Natural killer cell (primary cell): Measurements from ENCODE around the gene MRGPRD. TPM values are rescaled to one million over a fixed set of nuclear protein-coding genes. Genes with fewer than 3 reads are reported as not detected.

Experiments
- ATAC-seq, 3 donors: fragments of 150-1000 bp in 2 of 3; fragments of 200-7000 bp in 1 of 3; cut with Tn5 transposase; 1 replicate in 1 of 3; 2 replicates in 2 of 3; pipeline ENCODE4 v1.10.0; 2021; ENCODE audit warnings: mild to moderate bottlenecking in 2 of 3, moderate library complexity in 2 of 3
- DNase-seq, 2 donors: peaks; one replicate each; pipeline versions ENCODE4 v3.0.0 to v3.0.0-alpha.2; 2013 to 2021; ENCODE audit warnings: mixed read lengths in 1 of 2
- H3K27ac ChIP-seq: one replicate; pipeline ENCODE4 v1.5.1; 2013; ENCODE audit warnings: mild to moderate bottlenecking, low read length
- H3K27me3 ChIP-seq: one replicate; pipeline ENCODE4 v1.6.1; 2013; ENCODE audit warnings: low read length; ENCODE audit not compliant: control insufficient read depth, insufficient read depth
- H3K36me3 ChIP-seq: one replicate; pipeline ENCODE4 v1.6.1; 2013; ENCODE audit warnings: low read length; ENCODE audit not compliant: control insufficient read depth, insufficient read depth
- H3K4me1 ChIP-seq: one replicate; pipeline ENCODE4 v1.6.1; 2013; ENCODE audit warnings: low read length; ENCODE audit not compliant: control insufficient read depth, insufficient read depth
- H3K4me3 ChIP-seq: one replicate; pipeline ENCODE4 v1.5.1; 2013; ENCODE audit warnings: low read length
- H3K9me3 ChIP-seq: one replicate; pipeline ENCODE4 v1.6.1; 2013; ENCODE audit warnings: low read length; ENCODE audit not compliant: control insufficient read depth, insufficient read depth
- H3K27ac Mint-ChIP-seq, 2 donors: one replicate each; pipeline ENCODE4 v1.8.0; 2022; ENCODE audit warnings: mild to moderate bottlenecking in 2 of 2, mixed read lengths in 2 of 2, moderate library complexity in 1 of 2
- H3K27me3 Mint-ChIP-seq, 2 donors: one replicate each; pipeline ENCODE4 v1.8.0; 2022; ENCODE audit warnings: low read depth in 2 of 2, mixed read lengths in 2 of 2
- H3K36me3 Mint-ChIP-seq: one replicate; pipeline ENCODE4 v1.8.0; 2022; ENCODE audit warnings: mixed read lengths
- H3K4me1 Mint-ChIP-seq, 2 donors: one replicate each; pipeline ENCODE4 v1.8.0; 2022; ENCODE audit warnings: mixed read lengths in 2 of 2
- H3K4me3 Mint-ChIP-seq: one replicate; pipeline ENCODE4 v1.8.0; 2022; ENCODE audit warnings: mild to moderate bottlenecking, moderate library complexity, mixed read lengths
- H3K9me3 Mint-ChIP-seq, 2 donors: one replicate each; pipeline ENCODE4 v1.8.0; 2022; ENCODE audit warnings: mixed read lengths in 2 of 2
- WGBS: methylation state at CpG from one replicate; pipeline ENCODE4 v1.1.7; 2013; ENCODE audit warnings: missing lambda C conversion rate; ENCODE audit not compliant: insufficient coverage; 5-methylcytosine and 5-hydroxymethylcytosine counted together
- intact Hi-C: fragments of 100-400 bp; cut with micrococcal nuclease; formaldehyde crosslinking; loops from one replicate; pipeline ENCODE4 v1.14.2; 2022
- total RNA-seq, 4 donors: library from RNA; stranded (reverse); fragments of 120-200 nt in 1 of 4; gene quantifications; one replicate each; pipeline versions ENCODE4 v1.2.3 to v1.2.4, GENCODE V29; 2013 to 2022
- TF ChIP-seq, protein P1 (sequence below): fragments of 200-600 bp; IDR thresholded peaks from one replicate; pipeline ENCODE4 v1.8.0; 2022; ENCODE audit warnings: antibody characterized with exemption

The MRGPRD gene
- total RNA-seq, 3 donors from 2014 or later (not counting 1 experiment from before 2014, with no cell fraction given) = not detected

DNA sequence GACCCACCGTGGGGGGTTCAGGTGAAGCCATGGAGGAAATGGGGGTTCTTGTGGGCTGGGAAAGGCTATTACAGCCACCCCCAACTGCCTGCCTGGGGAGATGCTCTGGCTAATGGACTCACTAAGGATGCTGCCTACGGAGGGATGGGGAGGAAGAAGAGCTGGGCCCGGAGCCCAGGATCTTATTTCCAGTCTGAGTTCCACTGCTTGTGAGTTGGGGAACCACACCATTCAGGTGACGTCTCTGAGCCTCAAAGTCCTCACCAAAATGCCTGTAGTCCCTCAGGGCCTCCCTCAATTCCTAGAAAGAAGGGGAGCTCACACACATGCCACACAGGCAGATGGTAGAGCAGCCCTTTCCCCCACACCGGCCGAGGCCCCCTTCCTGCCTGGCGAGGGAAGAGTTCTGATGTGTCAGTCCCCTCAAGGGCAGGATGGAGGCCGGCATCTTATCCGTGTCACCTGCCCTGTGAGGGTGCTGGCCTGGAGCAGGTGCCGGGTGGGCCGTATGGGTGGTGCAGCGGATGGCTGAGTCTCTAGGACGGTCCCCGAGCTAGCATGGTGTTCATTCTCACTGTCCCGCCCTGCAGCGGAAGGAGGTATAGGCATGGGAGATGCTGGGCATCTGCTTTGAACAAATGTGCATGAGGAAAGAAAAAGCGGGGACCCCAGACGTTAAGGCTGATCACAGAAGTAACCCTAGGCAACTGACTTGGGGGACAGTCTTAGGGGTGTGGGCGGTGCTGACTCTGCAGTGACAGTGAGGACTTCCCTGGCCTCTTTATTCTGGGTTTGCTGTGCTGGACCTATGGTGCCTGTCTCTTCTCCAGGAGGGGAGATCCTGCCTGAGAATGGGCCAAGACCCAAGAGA is 16.6 kb upstream of the MRGPRD start:
- Mint-ChIP-seq H3K9me3 (no peaks in the 10 kb centered on the region), H3K27ac (no peak overlapping the region), H3K4me3 (no peak overlapping the region), H3K27me3 (peaks cover 9 to 10% of the 10 kb centered on the region in 2 donors), H3K36me3 (no peaks in the 10 kb centered on the region), H3K4me1 (peaks cover 20 to 29% of the 10 kb centered on the region in 2 donors)
- ATAC-seq = no peak
- 86% methylated on average over 19 of the region's 19 CpGs for WGBS
- Histone ChIP-seq H3K27me3 (no peaks in the 10 kb centered on the region), H3K36me3 (no peaks in the 10 kb centered on the region), H3K27ac (no peak overlapping the region), H3K4me1 (peaks cover 25% of the 10 kb centered on the region), H3K4me3 (no peak overlapping the region), H3K9me3 (no peaks in the 10 kb centered on the region)
- intact Hi-C loops = no loop called here
- DNase-seq = no peak
- TF ChIP-seq, protein P1, sequence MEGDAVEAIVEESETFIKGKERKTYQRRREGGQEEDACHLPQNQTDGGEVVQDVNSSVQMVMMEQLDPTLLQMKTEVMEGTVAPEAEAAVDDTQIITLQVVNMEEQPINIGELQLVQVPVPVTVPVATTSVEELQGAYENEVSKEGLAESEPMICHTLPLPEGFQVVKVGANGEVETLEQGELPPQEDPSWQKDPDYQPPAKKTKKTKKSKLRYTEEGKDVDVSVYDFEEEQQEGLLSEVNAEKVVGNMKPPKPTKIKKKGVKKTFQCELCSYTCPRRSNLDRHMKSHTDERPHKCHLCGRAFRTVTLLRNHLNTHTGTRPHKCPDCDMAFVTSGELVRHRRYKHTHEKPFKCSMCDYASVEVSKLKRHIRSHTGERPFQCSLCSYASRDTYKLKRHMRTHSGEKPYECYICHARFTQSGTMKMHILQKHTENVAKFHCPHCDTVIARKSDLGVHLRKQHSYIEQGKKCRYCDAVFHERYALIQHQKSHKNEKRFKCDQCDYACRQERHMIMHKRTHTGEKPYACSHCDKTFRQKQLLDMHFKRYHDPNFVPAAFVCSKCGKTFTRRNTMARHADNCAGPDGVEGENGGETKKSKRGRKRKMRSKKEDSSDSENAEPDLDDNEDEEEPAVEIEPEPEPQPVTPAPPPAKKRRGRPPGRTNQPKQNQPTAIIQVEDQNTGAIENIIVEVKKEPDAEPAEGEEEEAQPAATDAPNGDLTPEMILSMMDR = no peak

- no peak overlapping the region for H3K27ac ChIP-seq
- H3K9me3 ChIP-seq = no peaks in the 10 kb centered on the region
- Mint-ChIP-seq H3K27me3 (peaks cover 14 to 16% of the 10 kb centered on the region in 2 donors), H3K4me3 (no peak overlapping the region), H3K4me1 (peaks cover 20 to 29% of the 10 kb centered on the region in 2 donors), H3K27ac (no peak overlapping the region), H3K36me3 (no peaks in the 10 kb centered on the region), H3K9me3 (no peaks in the 10 kb centered on the region)
- no peaks in the 10 kb centered on the region for H3K27me3 ChIP-seq
- TF ChIP-seq, protein P1 = no peak
- intact Hi-C loops = no loop called here
- WGBS = 94% methylated on average over 24 of the region's 24 CpGs
- no peaks in the 10 kb centered on the region for H3K36me3 ChIP-seq
- H3K4me3 ChIP-seq = no peak overlapping the region
- DNase-seq = no peak
- no peak for ATAC-seq
- H3K4me1 ChIP-seq = peaks cover 25% of the 10 kb centered on the region
Measured at GRCh38 chr11:68996376-68997123, 15.8 kb upstream of the MRGPRD start.

GRCh38 chr11:68994894-68995285 is 14.1 kb upstream of the MRGPRD start:
- 100% methylated on average over 2 of the region's 6 CpGs for WGBS
- intact Hi-C loops = no loop called here

More at GRCh38 chr11:68994894-68995285, 14.1 kb upstream of the MRGPRD start:
- Histone ChIP-seq H3K4me3 (no peak overlapping the region), H3K4me1 (peaks cover 22% of the 10 kb centered on the region), H3K27me3 (peaks cover 2% of the 10 kb centered on the region), H3K36me3 (no peaks in the 10 kb centered on the region), H3K9me3 (no peaks in the 10 kb centered on the region), H3K27ac (no peak overlapping the region)
- H3K36me3 Mint-ChIP-seq = no peaks in the 10 kb centered on the region
- no peak for ATAC-seq
- H3K9me3 Mint-ChIP-seq = no peaks in the 10 kb centered on the region
- peaks cover 14 to 16% of the 10 kb centered on the region in 2 donors for H3K27me3 Mint-ChIP-seq
- no peak for DNase-seq
- H3K4me3 Mint-ChIP-seq = no peak overlapping the region
- TF ChIP-seq, protein P1 = no peak
- H3K27ac Mint-ChIP-seq = no peak overlapping the region
- H3K4me1 Mint-ChIP-seq = peaks cover 20 to 22% of the 10 kb centered on the region in 2 donors
